GM13976 (cell line): ENCODE results near the gene CEP170B.

Experiments used
- DNase-seq: peaks from one replicate; pipeline ENCODE4 v3.0.0; 2012; ENCODE audit warnings: low spot score
- CTCF ChIP-seq: IDR thresholded peaks from 2 replicates; pipeline ENCODE4 v1.5.1; 2012; ENCODE audit warnings: borderline replicate concordance, mild to moderate bottlenecking; ENCODE audit not compliant: insufficient read depth; ENCODE audit errors: extremely low read depth, missing control alignments, control extremely low read depth
- in situ Hi-C: fragments of 300-500 bp; cut with MboI; formaldehyde crosslinking; loops from one replicate; pipeline ENCODE4 v1.12.0; 2022; ENCODE audit warnings: low sequenced_read_pairs, mixed read lengths, inconsistent platforms; ENCODE audit not compliant: unreplicated experiment

The CEP170B gene

GRCh38 chr14:104876251-104876699, 11.2 kb downstream of the CEP170B start:
- no peak for TF ChIP-seq CTCF
- DNase-seq = peak; percentile 83
- in situ Hi-C loops = no loop called here

GRCh38 chr14:104877066-104877805, 12.2 kb downstream of the CEP170B start:
- DNase-seq = no peak
- TF ChIP-seq CTCF = no peak
- in situ Hi-C loops = no loop called here

- in situ Hi-C loops = no loop called here
- DNase-seq = no peak
- TF ChIP-seq CTCF = no peak
Measured at GRCh38 chr14:104877806-104878550, 12.9 kb downstream of the CEP170B start.

GRCh38 chr14:104878582-104878981, 13.5 kb downstream of the CEP170B start:
- no peak for DNase-seq
- no peak for TF ChIP-seq CTCF
- in situ Hi-C loops = no loop called here

GRCh38 chr14:104879201-104879982, 14.3 kb downstream of the CEP170B start:
- no peak for DNase-seq
- in situ Hi-C loops = no loop called here
- TF ChIP-seq CTCF = no peak

GRCh38 chr14:104879983-104880565, 15.0 kb downstream of the CEP170B start:
- no peak for TF ChIP-seq CTCF
- no peak for DNase-seq
- in situ Hi-C loops = no loop called here
